ELR (cell line): ENCODE measurements around the gene APOC3.

Experiments used
- DNase-seq: peaks from one replicate; pipeline ENCODE4 v3.0.0-alpha.2; 2015; ENCODE audit warnings: low read depth

The APOC3 gene

DNA sequence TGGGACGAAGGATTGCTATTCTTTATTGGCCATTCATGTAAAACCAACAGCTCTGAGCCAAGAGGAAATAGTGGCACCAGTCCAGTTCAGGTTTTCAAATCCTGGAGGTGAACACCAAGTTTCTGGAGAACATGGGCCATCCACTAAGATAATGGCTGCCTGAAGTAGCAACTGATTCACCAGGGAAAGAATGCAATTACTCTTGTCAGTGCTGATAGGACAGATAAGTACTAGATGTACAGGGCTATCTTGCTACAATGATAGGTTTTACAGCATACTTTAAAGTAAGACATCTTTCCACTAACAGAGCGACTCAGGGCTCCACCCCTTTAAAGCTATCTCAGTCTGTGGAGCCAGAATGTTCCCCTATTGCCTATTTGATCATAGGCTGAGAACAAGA lies 44.5 kb downstream of the APOC3 start:
- peak; percentile 23 for DNase-seq

- DNase-seq: no peak
These were observed 45.5 kb downstream of the APOC3 start for GRCh38 chr11:116875194-116875593.

- no peak for DNase-seq
These were observed 46.9 kb downstream of the APOC3 start for GRCh38 chr11:116876656-116877055.

DNA sequence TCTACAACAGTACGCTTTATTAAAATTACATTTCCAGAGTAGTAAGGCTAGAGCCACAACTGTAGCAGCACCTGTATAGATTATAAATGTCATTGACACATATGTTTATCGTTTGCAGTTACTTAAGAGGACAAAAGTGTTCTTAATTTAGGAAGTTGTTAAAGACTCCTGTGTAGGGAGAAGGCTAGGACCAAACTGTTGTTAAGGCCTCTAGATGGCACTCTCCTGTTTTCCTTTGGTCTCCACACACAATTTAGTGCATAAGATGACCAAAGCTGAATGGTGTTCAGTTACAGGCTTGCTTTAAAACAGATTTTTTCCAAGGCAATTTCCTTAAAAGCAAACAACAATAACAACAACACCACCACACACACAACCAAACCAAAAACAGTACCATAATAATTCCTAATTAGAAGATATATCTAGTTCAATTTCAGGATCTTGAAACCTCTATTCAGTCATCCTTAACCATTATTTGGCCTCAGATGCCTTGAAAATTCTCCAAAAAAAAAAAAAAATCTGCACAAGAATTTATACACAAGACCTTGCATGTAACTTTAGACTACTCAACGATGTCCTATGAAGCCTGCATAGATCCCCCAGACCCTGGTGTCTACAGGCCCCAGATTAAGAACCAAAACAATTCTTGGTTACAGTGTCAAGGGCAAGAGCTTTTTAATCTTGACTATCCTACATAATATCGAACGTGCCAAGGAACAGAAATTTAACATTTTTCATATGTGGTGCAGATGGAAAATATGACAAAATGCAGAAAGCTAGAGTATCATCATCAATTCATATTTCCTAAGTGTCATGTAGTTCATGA lies 50.3 kb downstream of the APOC3 start:
- DNase-seq: peak; percentile 80

DNA sequence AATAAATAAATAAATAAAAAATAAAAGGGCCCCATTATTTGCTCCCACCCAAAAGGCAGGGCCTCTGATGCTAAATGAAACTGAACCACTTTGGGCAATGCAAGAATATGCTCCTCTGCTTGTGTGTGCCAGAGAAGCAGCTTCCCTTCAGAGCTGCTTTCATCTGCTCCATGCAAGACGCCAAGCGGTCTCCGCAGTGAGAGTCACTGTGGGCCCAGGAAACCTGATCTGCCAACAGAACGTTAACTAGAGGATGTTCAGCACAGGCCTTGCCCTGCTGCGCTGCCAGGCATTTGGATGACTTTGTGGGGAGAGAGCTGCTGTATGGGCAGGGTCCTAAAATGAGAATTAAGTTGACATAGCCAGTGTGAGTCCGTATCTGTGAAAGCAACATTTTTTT lies 51.4 kb downstream of the APOC3 start:
- DNase-seq: no peak

DNA sequence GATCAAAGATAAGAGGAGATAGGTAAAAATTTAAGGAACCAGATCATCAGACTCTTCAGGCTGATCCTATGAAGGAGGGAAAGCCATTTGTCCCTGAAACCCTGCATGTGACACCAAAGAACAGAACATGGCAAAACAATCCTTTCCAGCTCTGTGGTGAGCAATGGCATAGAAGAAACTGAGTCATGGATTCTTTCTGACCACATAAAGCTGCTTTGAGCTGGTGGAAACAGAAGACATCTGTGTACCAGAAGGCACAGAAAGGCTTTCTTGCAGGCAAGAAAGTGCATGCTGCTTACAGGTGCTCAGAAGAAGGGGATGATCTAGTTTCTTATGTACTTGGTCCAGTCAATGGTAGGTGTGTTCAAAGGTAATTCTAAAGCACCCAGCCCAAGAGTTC lies 52.7 kb downstream of the APOC3 start:
- DNase-seq: peak; percentile 83
